BJ (cell line): Measurements from ENCODE around the gene FAM117B. TPM values are rescaled to one million over a fixed set of nuclear protein-coding genes. Genes with fewer than 3 reads are reported as not detected.

ENCODE experiments used
- CTCF ChIA-PET: fragments of 350-600 bp; formaldehyde crosslinking; extraction: SDS; loops from one replicate; lab custom pipeline; 2021; ENCODE audit warnings: antibody characterized with exemption, inconsistent platforms; lab: Yijun Ruan, JAX
- POLR2A ChIA-PET: fragments of 300-600 bp; sonication (Branson Sonifier 250); formaldehyde crosslinking; extraction: SDS; loops from one replicate; lab custom pipeline; 2021; ENCODE audit warnings: antibody characterized with exemption; lab: Charles Lee
- DNase-seq: peaks from one replicate; pipeline ENCODE4 v3.0.0-alpha.2; 2011; ENCODE audit warnings: low read depth
- H3K27me3 ChIP-seq: 2 replicates; pipeline ENCODE4 v1.6.0; 2011; ENCODE audit warnings: low read length; ENCODE audit not compliant: control insufficient read depth, insufficient read depth
- H3K36me3 ChIP-seq: 2 replicates; pipeline ENCODE4 v1.5.1; 2011; ENCODE audit warnings: low read length; ENCODE audit not compliant: control insufficient read depth, insufficient read depth
- H3K4me3 ChIP-seq: 2 replicates; pipeline ENCODE4 v1.5.1; 2011; ENCODE audit warnings: low read depth, mild to moderate bottlenecking, control low read depth, low read length
- CTCF ChIP-seq: IDR thresholded peaks from 2 replicates; pipeline ENCODE4 v1.5.1; 2011; ENCODE audit warnings: low read depth, mild to moderate bottlenecking, control low read depth, inconsistent platforms, low read length, moderate library complexity; ENCODE audit not compliant: insufficient read depth
- polyA plus RNA-seq: library from polyadenylated mRNA; depleted of rRNA; stranded (reverse); fragments of >200 nt; gene quantifications from 2 replicates; pipeline ENCODE4 v1.2.3, GENCODE V29; 2011

Gene FAM117B
- polyA plus RNA-seq, 1 experiment, result 0.29 TPM

GRCh38 chr2:202754936-202755335 is 120.2 kb downstream of the FAM117B start:
- no peaks in the 10 kb centered on the region for H3K27me3 ChIP-seq
- no peak overlapping the region for H3K4me3 ChIP-seq
- DNase-seq, result no peak
- no peaks in the 10 kb centered on the region for H3K36me3 ChIP-seq
- CTCF ChIA-PET, result no interaction called here
- POLR2A ChIA-PET, result interaction anchor here (0.5 kb wide), 1 partner anchor 1225 kb away, joined by 4 read pairs; no protein-coding TSS in a partner anchor
- no peak for TF ChIP-seq CTCF

GRCh38 chr2:202756598-202756997 is 121.8 kb downstream of the FAM117B start:
- ChIA-PET POLR2A (no interaction called here), CTCF (no interaction called here)
- H3K36me3 ChIP-seq, result no peaks in the 10 kb centered on the region
- H3K4me3 ChIP-seq, result no peak overlapping the region
- H3K27me3 ChIP-seq, result no peaks in the 10 kb centered on the region
- no peak for DNase-seq
- TF ChIP-seq CTCF, result no peak

GRCh38 chr2:202757339-202757738 is 122.6 kb downstream of the FAM117B start:
- no peaks in the 10 kb centered on the region for H3K36me3 ChIP-seq
- CTCF ChIA-PET, result no interaction called here
- POLR2A ChIA-PET, result no interaction called here

GRCh38 chr2:202758128-202758527 is 123.4 kb downstream of the FAM117B start:
- DNase-seq, result no peak

More at GRCh38 chr2:202757339-202757738, 122.6 kb downstream of the FAM117B start:
- no peaks in the 10 kb centered on the region for H3K27me3 ChIP-seq
- TF ChIP-seq CTCF, result no peak
- H3K4me3 ChIP-seq, result no peak overlapping the region
- no peak for DNase-seq

GRCh38 chr2:202758604-202759003 is 123.8 kb downstream of the FAM117B start:
- ChIA-PET CTCF (no interaction called here), POLR2A (no interaction called here)
- TF ChIP-seq CTCF, result no peak
- no peak for DNase-seq
- Histone ChIP-seq H3K4me3 (no peak overlapping the region), H3K27me3 (no peaks in the 10 kb centered on the region), H3K36me3 (no peaks in the 10 kb centered on the region)

More at GRCh38 chr2:202758128-202758527, 123.4 kb downstream of the FAM117B start:
- H3K4me3 ChIP-seq, result no peak overlapping the region
- H3K27me3 ChIP-seq, result no peaks in the 10 kb centered on the region
- no peaks in the 10 kb centered on the region for H3K36me3 ChIP-seq
- no peak for TF ChIP-seq CTCF
- ChIA-PET POLR2A (no interaction called here), CTCF (no interaction called here)
